ENCODE measurements around the gene RPTOR. TPM values are rescaled to one million over a fixed set of nuclear protein-coding genes. Genes with fewer than 3 reads are reported as not detected.

Gene RPTOR
- polyA plus RNA-seq, 1 donor (not counting 4 experiments of a cell fraction or from before 2014, with no cell fraction given), result 4.0 TPM

GRCh38 chr17:80517641-80518040 is 27.0 kb upstream of the RPTOR start:
- DNase-seq (ENCODE audit: low read depth, low spot score) (no peak), FAIRE-seq (no peak)
- Histone ChIP-seq H3K9me3 (ENCODE audit: control insufficient read depth, low read depth, low read length) (no peaks in the 10 kb centered on the region), H3K36me3 (ENCODE audit: control insufficient read depth in 2 of 2, extremely low read depth in 1 of 2, insufficient read depth in 2 of 2, low read length in 2 of 2) (no peaks in the 10 kb centered on the region), H3K4me2 (ENCODE audit: control insufficient read depth, extremely low read depth, insufficient read depth, low read depth, low read length) (no peak overlapping the region), H4K20me1 (ENCODE audit: control insufficient read depth, extremely low read depth, insufficient read depth, low read length) (no peaks in the 10 kb centered on the region), H3K4me1 (ENCODE audit: control insufficient read depth, extremely low read depth, insufficient read depth, low read length) (no peaks in the 10 kb centered on the region), H2AFZ (ENCODE audit: control insufficient read depth, low read length) (no peak overlapping the region), H3K9me1 (ENCODE audit: control insufficient read depth, extremely low read depth, insufficient read depth, low read length) (no peaks in the 10 kb centered on the region), H3K9ac (ENCODE audit: control insufficient read depth, extremely low read depth, insufficient read depth, low read length) (no peak overlapping the region), H3K27me3 (ENCODE audit: control insufficient read depth, extremely low read depth, insufficient read depth, low read length) (peaks cover 3% of the 10 kb centered on the region), H3K79me2 (ENCODE audit: control insufficient read depth, insufficient read depth, low read length) (no peaks in the 10 kb centered on the region), H3K4me3 (ENCODE audit: control insufficient read depth in 2 of 3, extremely low read depth in 1 of 3, insufficient read depth in 2 of 3, low read depth in 1 of 3, low read length in 3 of 3) (no peak overlapping the region), H3K27ac (ENCODE audit: control insufficient read depth, insufficient read depth, low read length) (no peak overlapping the region)
- dilution Hi-C loops (cut with MboI; ENCODE audit: extremely low pct_ligation_motif_present, low sequenced_read_pairs), result no loop called here
- TF ChIP-seq CTCF (optimal IDR thresholded peaks at IDR 0.05 in 1 of 3, IDR thresholded peaks at IDR 0.05 in 1 of 3, conservative IDR thresholded peaks at IDR 0.05 in 1 of 3; ENCODE audit: extremely low read depth in 1 of 3, insufficient read depth in 2 of 3, low read length in 3 of 3), result no peak

- Histone ChIP-seq H3K9me3 (ENCODE audit: control insufficient read depth, low read depth, low read length) (no peaks in the 10 kb centered on the region), H3K9ac (ENCODE audit: control insufficient read depth, extremely low read depth, insufficient read depth, low read length) (no peak overlapping the region), H3K27ac (ENCODE audit: control insufficient read depth, insufficient read depth, low read length) (no peak overlapping the region), H3K27me3 (ENCODE audit: control insufficient read depth, extremely low read depth, insufficient read depth, low read length) (peaks cover 3% of the 10 kb centered on the region), H3K36me3 (ENCODE audit: control insufficient read depth in 2 of 2, extremely low read depth in 1 of 2, insufficient read depth in 2 of 2, low read length in 2 of 2) (no peaks in the 10 kb centered on the region), H4K20me1 (ENCODE audit: control insufficient read depth, extremely low read depth, insufficient read depth, low read length) (no peaks in the 10 kb centered on the region), H3K4me3 (ENCODE audit: control insufficient read depth in 2 of 3, extremely low read depth in 1 of 3, insufficient read depth in 2 of 3, low read depth in 1 of 3, low read length in 3 of 3) (no peak overlapping the region), H3K79me2 (ENCODE audit: control insufficient read depth, insufficient read depth, low read length) (no peaks in the 10 kb centered on the region), H3K9me1 (ENCODE audit: control insufficient read depth, extremely low read depth, insufficient read depth, low read length) (no peaks in the 10 kb centered on the region), H2AFZ (ENCODE audit: control insufficient read depth, low read length) (no peak overlapping the region), H3K4me1 (ENCODE audit: control insufficient read depth, extremely low read depth, insufficient read depth, low read length) (no peaks in the 10 kb centered on the region), H3K4me2 (ENCODE audit: control insufficient read depth, extremely low read depth, insufficient read depth, low read depth, low read length) (no peak overlapping the region)
- FAIRE-seq, result no peak
- no peak for TF ChIP-seq CTCF (optimal IDR thresholded peaks at IDR 0.05 in 1 of 3, IDR thresholded peaks at IDR 0.05 in 1 of 3, conservative IDR thresholded peaks at IDR 0.05 in 1 of 3; ENCODE audit: extremely low read depth in 1 of 3, insufficient read depth in 2 of 3, low read length in 3 of 3)
- TF ChIP-seq EZH2 (IDR thresholded peaks at IDR 0.05; ENCODE audit: low read length), result no peak
- dilution Hi-C loops (cut with MboI; ENCODE audit: extremely low pct_ligation_motif_present, low sequenced_read_pairs), result no loop called here
- DNase-seq (ENCODE audit: low read depth, low spot score), result no peak
Measured at GRCh38 chr17:80518392-80518791, 26.2 kb upstream of the RPTOR start.

Data from keratinocyte (primary cell).